Fibroblast of lung (primary cell): ENCODE measurements around the gene TNK2. TPM values are rescaled to one million over a fixed set of nuclear protein-coding genes. Genes with fewer than 3 reads are reported as not detected.
"Not testable (repeated sequence)": the region's sequence is repeated elsewhere in the genome, so short reads cannot be mapped to it uniquely, and the experiment has no call there.

Source experiments
- DNase-seq, 2 donors: peaks; one replicate each; pipeline versions ENCODE4 v3.0.0 to v3.0.0-alpha.2; 2010; ENCODE audit warnings: low read depth in 2 of 2
- H2AFZ ChIP-seq: 2 replicates; pipeline ENCODE4 v1.5.1; 2012; ENCODE audit warnings: low read length, control low read depth, inconsistent platforms
- H3K27ac ChIP-seq: 2 replicates; pipeline ENCODE4 v1.5.1; 2011; ENCODE audit warnings: low read length, control low read depth; ENCODE audit not compliant: insufficient read depth
- H3K27me3 ChIP-seq: 2 replicates; pipeline ENCODE4 v1.5.1; 2011; ENCODE audit warnings: mild to moderate bottlenecking, low read length; ENCODE audit not compliant: control insufficient read depth, insufficient read depth
- H3K36me3 ChIP-seq: 2 replicates; pipeline ENCODE4 v1.5.1; 2011; ENCODE audit warnings: low read length; ENCODE audit not compliant: control insufficient read depth, insufficient read depth
- H3K4me1 ChIP-seq: 2 replicates; pipeline ENCODE4 v1.5.1; 2011; ENCODE audit warnings: low read length; ENCODE audit not compliant: control insufficient read depth, insufficient read depth; ENCODE audit errors: extremely low read depth
- H3K4me2 ChIP-seq: 2 replicates; pipeline ENCODE4 v1.5.1; 2011; ENCODE audit warnings: low read length, control low read depth; ENCODE audit not compliant: insufficient read depth; ENCODE audit errors: extremely low read depth
- H3K4me3 ChIP-seq, 4 experiments: fragments of 200-600 bp in 1 of 4; sonication (generic) in 1 of 4; replicated peaks in 1 of 4; 2 replicates each; pipeline ENCODE4 v1.5.1; 2011 to 2016; ENCODE audit warnings: low read length in 4 of 4, low read depth in 3 of 4, mild to moderate bottlenecking in 3 of 4, control low read depth in 2 of 4, inconsistent platforms in 1 of 4, mixed read lengths in 1 of 4; ENCODE audit not compliant: insufficient read depth in 1 of 4; ENCODE audit errors: control extremely low read depth in 1 of 4
- H3K79me2 ChIP-seq: 2 replicates; pipeline ENCODE4 v1.5.1; 2012; ENCODE audit warnings: mild to moderate bottlenecking, low read length, inconsistent platforms; ENCODE audit not compliant: control insufficient read depth, insufficient read depth
- H3K9ac ChIP-seq: 2 replicates; pipeline ENCODE4 v1.5.1; 2011; ENCODE audit warnings: mild to moderate bottlenecking, low read length, control low read depth; ENCODE audit not compliant: insufficient read depth
- H3K9me3 ChIP-seq: 2 replicates; pipeline ENCODE4 v1.5.1; 2012; ENCODE audit warnings: low read depth, low read length; ENCODE audit not compliant: control insufficient read depth, insufficient read depth
- H4K20me1 ChIP-seq: 2 replicates; pipeline ENCODE4 v1.5.1; 2011; ENCODE audit warnings: low read length; ENCODE audit not compliant: control insufficient read depth, insufficient read depth; ENCODE audit errors: extremely low read depth
- CTCF ChIP-seq, 2 donors: IDR thresholded peaks in 1 of 2; conservative IDR thresholded peaks in 1 of 2; 1 replicate in 1 of 2; 2 replicates in 1 of 2; pipeline ENCODE4 v1.5.1; 2011 to 2012; ENCODE audit warnings: low read length in 2 of 2, control low read depth in 1 of 2, inconsistent platforms in 1 of 2, low read depth in 1 of 2, mild to moderate bottlenecking in 1 of 2
- EZH2 ChIP-seq: IDR thresholded peaks from 2 replicates; pipeline ENCODE4 v1.5.1; 2012; ENCODE audit warnings: low read length, control low read depth, mild to moderate bottlenecking; ENCODE audit errors: missing control alignments
- polyA plus RNA-seq, 2 donors: library from polyadenylated mRNA; depleted of rRNA in 1 of 2; stranded (reverse) in 1 of 2; unstranded in 1 of 2; fragments of >200 nt; gene quantifications; 2 replicates each; pipeline ENCODE4 v1.2.1, GENCODE V29; 2011 to 2012; ENCODE audit warnings: missing spikeins in 1 of 2
- total RNA-seq: library from RNA; depleted of rRNA; stranded (reverse); fragments of >200 nt; gene quantifications from 2 replicates; pipeline ENCODE4 v1.2.1, GENCODE V29; 2014

Gene TNK2
- total and polyA plus RNA-seq, 2 donors (not counting 1 experiment from before 2014, with no cell fraction given) = 2.5 to 10.7 TPM

GRCh38 chr3:195903950-195904290 lies 4.4 kb downstream of the TNK2 start:
- no peak for DNase-seq
- TF ChIP-seq EZH2 (no peak), CTCF (conservative IDR thresholded peaks at IDR 0.05 in 1 of 2, IDR thresholded peaks at IDR 0.05 in 1 of 2; ENCODE audit: low read depth in 1 of 2, low read length in 2 of 2) (no peak)
- H3K27ac ChIP-seq = no peak overlapping the region
- peaks cover 11% of the 10 kb centered on the region for H3K4me1 ChIP-seq
- no peaks in the 10 kb centered on the region for H3K27me3 ChIP-seq
- H2AFZ ChIP-seq = no peak overlapping the region
- no peak overlapping the region for H3K4me2 ChIP-seq
- H3K4me3 ChIP-seq = no peak overlapping the region
- H3K9me3 ChIP-seq = no peaks in the 10 kb centered on the region
- H3K36me3 ChIP-seq = no peaks in the 10 kb centered on the region
- H4K20me1 ChIP-seq = no peaks in the 10 kb centered on the region
- H3K9ac ChIP-seq = no peak overlapping the region
- peaks cover 8% of the 10 kb centered on the region for H3K79me2 ChIP-seq

GRCh38 chr3:195902634-195903033 lies 5.7 kb downstream of the TNK2 start:
- not testable (repeated sequence) for H2AFZ ChIP-seq, H3K36me3 ChIP-seq, DNase-seq, H3K4me3 ChIP-seq, H3K4me1 ChIP-seq, H3K27me3 ChIP-seq, H3K4me2 ChIP-seq, H3K9me3 ChIP-seq, H3K27ac ChIP-seq, H3K79me2 ChIP-seq, H4K20me1 ChIP-seq, H3K9ac ChIP-seq

- H3K4me2 ChIP-seq, DNase-seq: not testable (repeated sequence)
These were observed 6.3 kb downstream of the TNK2 start for GRCh38 chr3:195901836-195902585.

GRCh38 chr3:195900436-195901355 lies 7.7 kb downstream of the TNK2 start:
- Histone ChIP-seq H3K4me2 (no peak overlapping the region), H3K4me1 (peaks cover 16% of the 10 kb centered on the region), H3K27ac (no peak overlapping the region), H3K4me3 (no peak overlapping the region), H3K9ac (no peak overlapping the region), H3K9me3 (no peaks in the 10 kb centered on the region), H3K79me2 (peaks cover 2% of the 10 kb centered on the region), H4K20me1 (no peaks in the 10 kb centered on the region), H3K27me3 (no peaks in the 10 kb centered on the region), H3K36me3 (no peaks in the 10 kb centered on the region), H2AFZ (no peak overlapping the region)
- no peak for TF ChIP-seq CTCF (conservative IDR thresholded peaks at IDR 0.05 in 1 of 2, IDR thresholded peaks at IDR 0.05 in 1 of 2; ENCODE audit: low read depth in 1 of 2, low read length in 2 of 2)
- no peak for TF ChIP-seq EZH2
- DNase-seq = peak; percentile 56 to 81

More at GRCh38 chr3:195901836-195902585, 6.3 kb downstream of the TNK2 start:
- not testable (repeated sequence) for H3K27me3 ChIP-seq, H3K36me3 ChIP-seq, H3K79me2 ChIP-seq, H3K27ac ChIP-seq, H3K4me3 ChIP-seq, H3K9ac ChIP-seq, H4K20me1 ChIP-seq, H2AFZ ChIP-seq, H3K9me3 ChIP-seq
- H3K4me1 ChIP-seq = peaks cover 10% of the 10 kb centered on the region
